ENCODE results near the gene SYT2.
A peak's percentile ranks its signal among the peaks of the same experiment; 100 is the strongest.
"Not testable (repeated sequence)": the region's sequence is repeated elsewhere in the genome, so short reads cannot be mapped to it uniquely, and the experiment has no call there.

Gene SYT2

GRCh38 chr1:202645097-202645476 is 65.2 kb downstream of the SYT2 start:
- DNase-seq (ENCODE audit: extremely low read depth, low read depth): no peak
- TF ChIP-seq CTCF (IDR thresholded peaks at IDR 0.05; ENCODE audit: low read depth, low read length, missing control alignments): no peak
- H3K4me3 ChIP-seq (replicated peaks; ENCODE audit: low read depth, low read length): no peak overlapping the region

DNA sequence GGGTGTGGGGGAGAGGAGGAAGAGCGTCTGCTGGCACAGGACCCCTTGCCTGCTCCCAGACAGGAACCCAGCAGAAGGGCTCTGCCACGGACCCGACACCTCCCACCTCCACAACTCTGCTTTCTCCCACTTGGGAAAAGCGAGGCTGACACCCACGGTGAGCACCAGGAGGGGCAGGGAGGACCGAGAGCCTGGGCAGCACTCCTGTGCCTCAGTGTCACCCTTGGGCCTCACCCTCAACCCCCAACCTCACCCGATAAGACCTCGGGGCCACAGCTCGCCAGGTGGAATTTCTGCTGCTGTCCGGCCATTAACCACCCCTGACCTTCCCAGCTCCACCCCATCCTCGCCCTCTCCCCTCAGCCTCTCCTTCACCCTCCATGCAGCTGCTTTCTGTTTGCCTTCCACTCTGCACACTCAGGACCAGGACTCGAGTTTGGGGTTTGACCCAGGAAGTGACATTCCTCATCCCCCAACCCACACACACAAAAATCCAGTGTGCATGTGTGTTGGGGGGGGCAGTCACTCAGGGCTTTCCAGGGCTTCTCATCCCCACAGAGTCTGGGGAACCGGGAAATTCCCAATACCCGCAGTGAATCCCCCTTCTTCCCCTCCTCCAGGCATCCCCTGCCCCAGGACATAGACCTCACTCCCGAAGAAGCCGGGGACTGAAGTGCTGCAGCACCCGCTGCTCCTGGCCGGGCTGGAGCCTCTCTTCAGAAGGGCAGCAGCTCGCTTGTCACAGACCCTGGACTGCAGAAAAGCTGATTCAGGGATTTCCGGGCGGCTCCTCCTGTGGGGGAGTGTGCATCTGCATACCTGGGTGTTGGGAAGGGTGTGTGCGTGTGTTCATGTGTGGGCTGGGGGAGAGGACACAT is 65.8 kb downstream of the SYT2 start:
- no peak for DNase-seq (ENCODE audit: extremely low read depth, low read depth)
- no peak for TF ChIP-seq CTCF (IDR thresholded peaks at IDR 0.05; ENCODE audit: low read depth, low read length, missing control alignments)
- H3K4me3 ChIP-seq (replicated peaks; ENCODE audit: low read depth, low read length): no peak overlapping the region

DNA sequence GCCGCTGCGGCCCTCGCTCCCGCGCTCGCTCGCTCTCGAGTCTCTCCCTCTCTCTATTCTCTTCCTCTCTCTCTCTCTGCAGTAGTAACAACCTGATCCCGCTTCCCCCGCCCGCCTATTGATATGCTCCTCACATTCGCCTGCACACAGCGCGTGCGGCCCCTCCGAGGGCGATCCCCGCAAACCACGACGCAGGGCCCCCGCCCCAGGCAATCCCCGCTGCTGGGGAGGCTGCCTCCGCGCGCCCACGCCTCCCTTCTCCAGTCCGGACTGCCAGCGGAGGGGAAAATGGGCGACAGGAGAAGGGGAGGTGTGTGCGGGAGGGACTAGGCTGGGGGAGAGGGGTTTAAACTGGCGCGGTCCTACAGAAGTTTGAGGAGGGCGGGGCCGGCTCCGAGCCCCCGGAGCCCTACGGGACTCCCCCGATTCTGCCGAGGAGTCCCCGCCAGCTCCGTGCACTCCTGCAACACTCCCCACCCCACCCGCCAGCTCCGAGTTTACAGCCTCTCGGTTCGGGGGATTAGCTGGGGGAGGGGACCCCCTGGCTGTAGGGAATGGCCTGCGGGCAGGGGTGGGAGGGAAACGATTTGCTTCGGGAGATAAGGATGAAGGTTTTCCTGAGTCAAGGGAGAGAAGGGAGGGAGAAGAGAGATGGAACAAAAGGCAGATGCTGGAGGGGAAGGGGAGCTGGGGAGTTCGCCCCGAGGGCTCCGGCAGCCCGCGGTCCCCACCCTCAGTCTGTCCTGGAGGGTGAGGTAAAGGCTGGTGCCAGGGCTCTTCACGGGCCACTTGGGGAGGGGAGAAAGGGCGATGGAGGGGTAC is 66.6 kb downstream of the SYT2 start:
- DNase-seq (ENCODE audit: extremely low read depth, low read depth): no peak

GRCh38 chr1:202642619-202643291 is 67.5 kb downstream of the SYT2 start:
- no peak for DNase-seq (ENCODE audit: extremely low read depth, low read depth)
- TF ChIP-seq CTCF (IDR thresholded peaks at IDR 0.05; ENCODE audit: low read depth, low read length, missing control alignments): no peak
- 0 out of 2 replicates have a peak overlapping the region, but pooled peaks have one; percentile 3 for H3K4me3 ChIP-seq (replicated peaks; ENCODE audit: low read depth, low read length)

More for the DNA sequence above, 66.6 kb downstream of the SYT2 start:
- peak overlapping the region; percentile 15; the same call in 1 of the 2 replicates for H3K4me3 ChIP-seq (replicated peaks; ENCODE audit: low read depth, low read length)
- TF ChIP-seq CTCF (IDR thresholded peaks at IDR 0.05; ENCODE audit: low read depth, low read length, missing control alignments): no peak

DNA sequence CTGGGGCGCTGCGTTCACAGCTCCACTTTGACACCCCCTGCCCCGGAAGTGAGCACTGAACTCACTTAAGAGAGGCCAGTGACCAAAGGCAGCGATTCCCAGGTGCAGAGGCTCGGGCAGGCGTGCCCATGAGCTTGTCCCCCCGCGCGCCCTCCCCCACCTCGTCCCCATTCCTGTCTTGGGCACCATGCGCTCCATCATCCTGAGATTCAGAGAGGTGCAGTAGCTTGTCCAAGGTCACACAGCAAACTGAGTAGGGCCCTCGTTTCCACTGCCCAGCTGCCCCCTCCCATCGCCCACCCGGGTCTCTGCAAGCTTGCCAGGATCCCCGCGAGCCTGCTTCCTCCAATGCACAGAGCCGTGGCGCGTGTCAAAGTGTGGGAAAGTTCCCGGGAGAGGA is 68.0 kb downstream of the SYT2 start:
- no peak for TF ChIP-seq CTCF (IDR thresholded peaks at IDR 0.05; ENCODE audit: low read depth, low read length, missing control alignments)
- H3K4me3 ChIP-seq (replicated peaks; ENCODE audit: low read depth, low read length): no peak overlapping the region
- DNase-seq (ENCODE audit: extremely low read depth, low read depth): no peak

DNA sequence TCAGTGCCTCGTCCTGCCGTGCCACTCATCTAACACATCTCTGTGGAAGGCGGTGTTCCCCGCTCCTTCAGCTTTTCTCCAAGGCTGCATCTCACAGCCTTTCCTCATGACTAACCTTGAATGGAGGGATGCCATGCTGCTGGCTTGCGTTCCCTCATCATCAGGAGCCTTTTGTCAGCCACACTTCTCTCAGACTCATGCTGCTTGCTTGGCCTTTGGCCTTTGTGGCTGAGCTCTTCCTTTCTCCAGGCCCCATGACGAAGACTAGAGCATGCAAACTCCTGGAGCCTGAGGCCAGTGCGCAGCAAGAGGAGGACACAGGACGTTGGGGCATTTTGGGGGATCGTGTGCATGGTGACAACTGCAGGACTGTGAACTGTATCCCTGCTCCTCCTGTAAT is 70.8 kb downstream of the SYT2 start:
- TF ChIP-seq CTCF (IDR thresholded peaks at IDR 0.05; ENCODE audit: low read depth, low read length, missing control alignments): no peak
- no peak for DNase-seq (ENCODE audit: extremely low read depth, low read depth)
- no peak overlapping the region for H3K4me3 ChIP-seq (replicated peaks; ENCODE audit: low read depth, low read length)

DNA sequence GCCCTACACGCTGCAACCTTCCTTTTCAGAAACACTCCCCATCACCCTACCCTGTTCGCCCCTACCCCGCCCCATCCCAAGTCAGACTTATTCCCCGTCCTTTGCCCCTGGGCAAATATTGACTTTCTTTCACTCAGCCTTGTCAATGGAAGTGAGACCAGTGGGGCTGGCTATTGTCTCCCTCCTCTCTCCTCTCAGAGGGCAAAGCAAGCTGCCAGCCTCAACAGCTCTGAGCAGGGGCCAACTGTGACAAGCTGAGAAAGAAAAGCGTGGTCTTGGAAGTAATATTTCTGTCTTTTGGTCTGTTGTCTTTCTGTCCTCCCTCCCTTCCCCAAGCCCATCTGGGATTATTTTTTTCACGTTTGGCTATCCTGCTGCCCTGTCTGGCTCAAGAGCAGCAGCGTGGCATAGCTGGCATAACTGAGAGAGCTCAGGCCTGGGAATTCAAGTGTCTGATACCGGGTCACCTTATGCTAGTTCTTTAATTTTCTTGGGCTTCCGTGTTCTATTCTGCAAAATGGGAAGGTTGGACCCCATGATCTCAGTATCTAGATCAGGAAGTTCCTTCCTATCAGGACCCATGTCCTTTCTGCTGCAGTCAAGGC is 71.5 kb downstream of the SYT2 start:
- not testable (repeated sequence) for H3K4me3 ChIP-seq (replicated peaks; ENCODE audit: low read depth, low read length); DNase-seq (ENCODE audit: extremely low read depth, low read depth)

Measured in HFF-Myc (cell line).